SK-N-SH (cell line): Measurements from ENCODE around the gene TEAD4.

Experiments used
- CHD2 ChIP-seq: fragments of 150-350 bp; IDR thresholded peaks from 2 replicates; pipeline ENCODE4 v1.6.1; 2018; ENCODE audit warnings: low read length; ENCODE audit not compliant: partially characterized antibody
- EP300 ChIP-seq, 2 experiments: IDR thresholded peaks; 2 replicates each; pipeline versions ENCODE4 v1.4.0 to v1.6.1; 2012; ENCODE audit warnings: borderline replicate concordance in 1 of 2, low read depth in 1 of 2, low read length in 1 of 2
- EZH2phosphoT487 ChIP-seq: fragments of 200-600 bp; sonication (generic); IDR thresholded peaks from 2 replicates; pipeline ENCODE4 v1.6.1; 2017; ENCODE audit warnings: low read depth, mixed run types, mild to moderate bottlenecking, antibody characterized with exemption, moderate library complexity, borderline replicate concordance
- GABPA ChIP-seq: IDR thresholded peaks from 2 replicates; pipeline ENCODE4 v1.4.0; 2012; ENCODE audit warnings: low read depth, mild to moderate bottlenecking
- MAX ChIP-seq: IDR thresholded peaks from 2 replicates; pipeline ENCODE4 v1.4.0; 2012; ENCODE audit warnings: low read depth
- SMC3 ChIP-seq: IDR thresholded peaks from 2 replicates; pipeline ENCODE4 v1.6.1; 2012; ENCODE audit warnings: low read depth, low read length, improper control_type of control experiment
- TF ChIP-seq, protein P1 (sequence below): fragments of 200-600 bp; sonication (generic); IDR thresholded peaks from 2 replicates; pipeline ENCODE4 v1.6.1; 2017; ENCODE audit warnings: antibody characterized with exemption, mild to moderate bottlenecking, moderate library complexity

DNA sequence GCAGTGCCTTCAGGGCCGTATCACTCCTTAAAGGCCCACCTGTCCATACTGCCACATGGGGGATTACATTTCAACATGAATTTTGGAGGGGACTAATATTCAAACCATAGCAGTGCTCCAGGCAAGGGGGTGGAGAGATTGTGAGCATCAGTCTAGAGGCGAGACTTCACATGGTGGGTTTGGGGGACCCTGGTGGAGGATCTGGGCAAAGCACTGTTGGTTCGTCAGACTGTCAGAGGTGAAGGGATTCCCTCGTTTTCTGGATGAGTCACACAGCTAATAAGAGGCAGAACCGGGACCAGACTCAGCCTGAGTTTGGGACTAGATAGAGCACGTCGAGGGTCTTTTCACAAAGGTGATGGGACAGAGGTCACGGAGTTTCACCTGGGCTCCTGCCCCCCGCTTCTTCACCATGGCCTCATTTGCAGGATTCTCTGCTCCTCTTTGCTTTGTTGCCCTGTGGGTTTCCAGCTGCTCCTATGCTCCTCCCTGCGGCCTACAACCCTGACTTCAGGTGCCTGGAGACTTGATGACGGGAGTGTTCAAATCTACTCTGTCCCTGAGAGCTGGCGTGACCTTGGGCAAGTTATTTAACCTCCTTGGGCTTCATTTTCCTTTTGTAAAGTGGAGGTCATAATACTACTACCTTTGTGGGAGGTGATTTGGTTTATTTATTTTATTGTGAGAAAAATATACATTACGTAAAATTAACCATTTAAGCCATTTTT, 41.5 kb downstream of the TEAD4 start:
- no peak for TF ChIP-seq EP300 (IDR thresholded peaks at IDR 0.05; ENCODE audit: borderline replicate concordance in 1 of 2, low read depth in 1 of 2, low read length in 1 of 2)
- TF ChIP-seq EZH2phosphoT487 = no peak
- TF ChIP-seq, protein P1, sequence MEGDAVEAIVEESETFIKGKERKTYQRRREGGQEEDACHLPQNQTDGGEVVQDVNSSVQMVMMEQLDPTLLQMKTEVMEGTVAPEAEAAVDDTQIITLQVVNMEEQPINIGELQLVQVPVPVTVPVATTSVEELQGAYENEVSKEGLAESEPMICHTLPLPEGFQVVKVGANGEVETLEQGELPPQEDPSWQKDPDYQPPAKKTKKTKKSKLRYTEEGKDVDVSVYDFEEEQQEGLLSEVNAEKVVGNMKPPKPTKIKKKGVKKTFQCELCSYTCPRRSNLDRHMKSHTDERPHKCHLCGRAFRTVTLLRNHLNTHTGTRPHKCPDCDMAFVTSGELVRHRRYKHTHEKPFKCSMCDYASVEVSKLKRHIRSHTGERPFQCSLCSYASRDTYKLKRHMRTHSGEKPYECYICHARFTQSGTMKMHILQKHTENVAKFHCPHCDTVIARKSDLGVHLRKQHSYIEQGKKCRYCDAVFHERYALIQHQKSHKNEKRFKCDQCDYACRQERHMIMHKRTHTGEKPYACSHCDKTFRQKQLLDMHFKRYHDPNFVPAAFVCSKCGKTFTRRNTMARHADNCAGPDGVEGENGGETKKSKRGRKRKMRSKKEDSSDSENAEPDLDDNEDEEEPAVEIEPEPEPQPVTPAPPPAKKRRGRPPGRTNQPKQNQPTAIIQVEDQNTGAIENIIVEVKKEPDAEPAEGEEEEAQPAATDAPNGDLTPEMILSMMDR = peak; percentile 17; the same call in 1 of the 2 replicates
- no peak for TF ChIP-seq SMC3
- no peak for TF ChIP-seq CHD2
- no peak for TF ChIP-seq GABPA
- no peak for TF ChIP-seq MAX
